GM12873 (cell line): ENCODE measurements around the gene DEFB131B.
"Not testable (repeated sequence)": the region's sequence is repeated elsewhere in the genome, so short reads cannot be mapped to it uniquely, and the experiment has no call there.

Experiments used
- CTCF ChIP-seq: IDR thresholded peaks from 2 replicates; pipeline ENCODE4 v1.5.1; 2012; ENCODE audit warnings: low read depth, mild to moderate bottlenecking, moderate library complexity, low read length, control low read depth; ENCODE audit not compliant: insufficient read depth; ENCODE audit errors: missing control alignments

DEFB131B gene

GRCh38 chr11:71878059-71878458 lies at the start of gene DEFB131B:
DEFB131B (plus strand) TSS chr11:71878453; CDS start chr11:71878453, 0 bp downstream.
- not testable (repeated sequence) for TF ChIP-seq CTCF

- TF ChIP-seq CTCF: not testable (repeated sequence)
Measured at GRCh38 chr11:71832811-71833210, 45.4 kb upstream of the DEFB131B start, which contains the start of gene DEFB108B. DEFB108B (plus strand) TSS chr11:71833200; CDS start chr11:71833200, 0 bp downstream.

GRCh38 chr11:71843858-71844257 lies 34.4 kb upstream of the DEFB131B start:
- TF ChIP-seq CTCF: no peak

- TF ChIP-seq CTCF: peak; percentile 62
Measured at GRCh38 chr11:71863978-71864627, 14.2 kb upstream of the DEFB131B start.

- no peak for TF ChIP-seq CTCF
Measured at GRCh38 chr11:71895961-71896360, 17.7 kb downstream of the DEFB131B start.

GRCh38 chr11:71908218-71908617 lies 30.0 kb downstream of the DEFB131B start:
- TF ChIP-seq CTCF: no peak

GRCh38 chr11:71911321-71911985 lies 33.2 kb downstream of the DEFB131B start:
- peak; percentile 52 for TF ChIP-seq CTCF
